Metanephros (tissue), 1 donor: Measurements from ENCODE around the gene HUS1B. TPM values are rescaled to one million over a fixed set of nuclear protein-coding genes. Genes with fewer than 3 reads are reported as not detected.

Experiments used
- total RNA-seq: library from RNA; depleted of rRNA; stranded (reverse); fragments of >200 nt; gene quantifications from one replicate; pipeline ENCODE4 v1.2.3, GENCODE V29; 2014

HUS1B gene
- 3.0 TPM for total RNA-seq

GRCh38 chr6:656460-657252 lies at the start of gene HUS1B:
TSS of gene HUS1B (minus strand) at chr6:657100. CDS start at chr6:656944, 156 bp downstream.

GRCh38 chr6:692858-693722 lies 36.2 kb upstream of the HUS1B start, which contains the start of gene EXOC2:
TSS of gene EXOC2 (minus strand) at chr6:693139. CDS start at chr6:637818, 55,321 bp downstream.

Other genes with a start within 250 kb of the HUS1B start
- 23.1 TPM for gene EXOC2, start 36.0 kb upstream of the HUS1B start, total RNA-seq